MM.1S (cell line): Measurements from ENCODE around the gene ADAM11.

ENCODE experiments used
- EZH2 ChIP-seq: fragments of 300-600 bp; sonication (generic); optimal IDR thresholded peaks from 2 replicates; pipeline ENCODE3; 2017; ENCODE audit warnings: low read depth, mild to moderate bottlenecking, antibody characterized with exemption, low read length, mixed read lengths
- TF ChIP-seq, protein P1 (sequence below): fragments of 300-600 bp; sonication (generic); IDR thresholded peaks from 2 replicates; pipeline ENCODE4 v1.5.1; 2016; ENCODE audit warnings: antibody characterized with exemption, low read length, mixed read lengths

DNA sequence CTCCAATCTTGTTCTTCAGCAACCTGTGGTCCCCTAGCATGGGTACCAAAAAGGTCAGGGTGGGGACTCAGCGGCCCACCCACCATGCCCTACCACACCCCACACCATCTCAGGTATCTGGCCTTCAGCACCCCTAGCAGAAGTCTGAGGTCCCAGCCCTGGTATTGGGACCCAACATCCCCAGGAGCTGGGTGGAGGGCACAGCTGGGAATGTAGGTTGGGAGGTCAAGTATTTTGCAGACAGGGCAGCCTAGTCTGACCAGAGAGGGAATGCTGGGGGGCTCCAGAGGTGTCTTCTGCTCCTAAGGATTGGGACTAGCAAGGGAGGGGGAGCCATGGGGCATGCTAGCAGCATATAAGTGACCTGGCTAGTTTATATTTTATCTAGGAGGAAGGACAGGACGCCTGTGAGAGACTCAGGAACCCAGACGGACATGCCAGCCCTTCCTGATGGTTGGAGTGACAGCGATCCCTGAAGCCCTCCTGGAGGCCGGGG is 822 bp upstream of the ADAM11 start:
- TF ChIP-seq, protein P1, sequence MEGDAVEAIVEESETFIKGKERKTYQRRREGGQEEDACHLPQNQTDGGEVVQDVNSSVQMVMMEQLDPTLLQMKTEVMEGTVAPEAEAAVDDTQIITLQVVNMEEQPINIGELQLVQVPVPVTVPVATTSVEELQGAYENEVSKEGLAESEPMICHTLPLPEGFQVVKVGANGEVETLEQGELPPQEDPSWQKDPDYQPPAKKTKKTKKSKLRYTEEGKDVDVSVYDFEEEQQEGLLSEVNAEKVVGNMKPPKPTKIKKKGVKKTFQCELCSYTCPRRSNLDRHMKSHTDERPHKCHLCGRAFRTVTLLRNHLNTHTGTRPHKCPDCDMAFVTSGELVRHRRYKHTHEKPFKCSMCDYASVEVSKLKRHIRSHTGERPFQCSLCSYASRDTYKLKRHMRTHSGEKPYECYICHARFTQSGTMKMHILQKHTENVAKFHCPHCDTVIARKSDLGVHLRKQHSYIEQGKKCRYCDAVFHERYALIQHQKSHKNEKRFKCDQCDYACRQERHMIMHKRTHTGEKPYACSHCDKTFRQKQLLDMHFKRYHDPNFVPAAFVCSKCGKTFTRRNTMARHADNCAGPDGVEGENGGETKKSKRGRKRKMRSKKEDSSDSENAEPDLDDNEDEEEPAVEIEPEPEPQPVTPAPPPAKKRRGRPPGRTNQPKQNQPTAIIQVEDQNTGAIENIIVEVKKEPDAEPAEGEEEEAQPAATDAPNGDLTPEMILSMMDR, result no peak
- TF ChIP-seq EZH2, result no peak
